PC-3 (cell line): ENCODE results near the gene KLHL40. TPM values are rescaled to one million over a fixed set of nuclear protein-coding genes. Genes with fewer than 3 reads are reported as not detected.

ENCODE experiments used
- ATAC-seq: fragments of 200-7000 bp; cut with Tn5 transposase; 2 replicates; pipeline ENCODE4 v1.9.1; 2020; ENCODE audit warnings: mild to moderate bottlenecking, moderate library complexity
- BruUV-seq: library from RNA; stranded (reverse); fragments of 400-500 nt; replicated peaks from 2 replicates; lab custom pipeline; 2021; lab: Mats Ljungman, UMichigan
- CTCF ChIA-PET: fragments of 300-600 bp; sonication (Branson Sonifier 250); formaldehyde crosslinking; loops from one replicate; lab custom pipeline; 2022; ENCODE audit warnings: antibody characterized with exemption; lab: Charles Lee
- POLR2A ChIA-PET: fragments of 300-600 bp; sonication (Branson Sonifier 250); formaldehyde crosslinking; loops from one replicate; lab custom pipeline; 2022; ENCODE audit warnings: antibody characterized with exemption; ENCODE audit not compliant: unreplicated experiment; lab: Charles Lee
- DNase-seq: peaks from one replicate; pipeline ENCODE4 v3.0.0-alpha.2; 2015
- H2AFZ ChIP-seq: fragments of 300-600 bp; sonication (generic); 2 replicates; pipeline ENCODE4 v1.6.0; 2016; ENCODE audit warnings: antibody characterized with exemption, low read length
- H3F3A ChIP-seq: fragments of 300-600 bp; sonication (generic); one replicate; pipeline ENCODE4 v1.6.0; 2017; ENCODE audit warnings: antibody characterized with exemption, low read length, control low read depth, mild to moderate bottlenecking; ENCODE audit not compliant: unreplicated experiment
- H3K27ac ChIP-seq: fragments of 300-600 bp; sonication (generic); 2 replicates; pipeline ENCODE4 v1.5.1; 2016; ENCODE audit warnings: mild to moderate bottlenecking, low read length
- H3K27me3 ChIP-seq: fragments of 300-600 bp; sonication (generic); 2 replicates; pipeline ENCODE4 v1.6.1; 2016; ENCODE audit warnings: low read length, mixed read lengths
- H3K36me3 ChIP-seq: fragments of 300-600 bp; sonication (generic); 2 replicates; pipeline ENCODE4 v1.6.1; 2016; ENCODE audit warnings: low read depth, mixed run types, low read length, mixed read lengths
- H3K4me1 ChIP-seq: fragments of 300-600 bp; sonication (generic); 2 replicates; pipeline ENCODE4 v1.5.1; 2016; ENCODE audit warnings: low read length; ENCODE audit not compliant: insufficient read depth
- H3K4me2 ChIP-seq: fragments of 300-600 bp; sonication (generic); 2 replicates; pipeline ENCODE4 v1.6.0; 2016; ENCODE audit warnings: low read length
- H3K4me3 ChIP-seq: fragments of 300-600 bp; sonication (generic); 2 replicates; pipeline ENCODE4 v1.5.1; 2016; ENCODE audit warnings: mild to moderate bottlenecking, low read length, mixed read lengths
- H3K79me2 ChIP-seq: fragments of 300-600 bp; sonication (generic); 2 replicates; pipeline ENCODE4 v1.6.1; 2017; ENCODE audit warnings: low read length, mixed read lengths
- H3K9ac ChIP-seq: fragments of 300-600 bp; sonication (generic); 2 replicates; pipeline ENCODE4 v1.6.0; 2016; ENCODE audit warnings: mild to moderate bottlenecking, low read length
- H3K9me2 ChIP-seq: fragments of 300-600 bp; sonication (generic); replicated peaks from 2 replicates; pipeline ENCODE4 v1.6.1; 2016; ENCODE audit warnings: mixed run types, low read length, mixed read lengths
- H3K9me3 ChIP-seq: fragments of 300-600 bp; sonication (generic); 2 replicates; pipeline ENCODE4 v1.6.1; 2016; ENCODE audit warnings: low read length, mixed read lengths
- H4K20me1 ChIP-seq: fragments of 300-600 bp; sonication (generic); 2 replicates; pipeline ENCODE4 v1.6.1; 2016; ENCODE audit warnings: low read length, mixed read lengths
- EZH2 ChIP-seq: fragments of 300-600 bp; sonication (generic); IDR thresholded peaks from one replicate; pipeline ENCODE4 v1.6.1; 2017; ENCODE audit warnings: antibody characterized with exemption, mild to moderate bottlenecking, low read length; ENCODE audit not compliant: unreplicated experiment
- EZH2phosphoT487 ChIP-seq: fragments of 300-600 bp; sonication (generic); IDR thresholded peaks from 2 replicates; pipeline ENCODE4 v1.6.1; 2018; ENCODE audit warnings: mild to moderate bottlenecking, antibody characterized with exemption, low read length, borderline replicate concordance
- intact Hi-C: fragments of 100-400 bp; cut with micrococcal nuclease; formaldehyde crosslinking; loops from 2 replicates; pipeline ENCODE4 v1.9.0; 2023
- total RNA-seq: library from RNA; depleted of rRNA; stranded (reverse); fragments of >200 nt; gene quantifications from 2 replicates; pipeline ENCODE4 v1.2.3, GENCODE V29; 2014
- TF ChIP-seq, protein P1 (sequence below): fragments of 300-600 bp; sonication (generic); conservative IDR thresholded peaks from 2 replicates; pipeline ENCODE4 v1.5.1; 2017; ENCODE audit warnings: antibody characterized with exemption, low read depth, mild to moderate bottlenecking, low read length

KLHL40 gene
- total RNA-seq, 1 experiment from 2014 or later, result not detected

DNA sequence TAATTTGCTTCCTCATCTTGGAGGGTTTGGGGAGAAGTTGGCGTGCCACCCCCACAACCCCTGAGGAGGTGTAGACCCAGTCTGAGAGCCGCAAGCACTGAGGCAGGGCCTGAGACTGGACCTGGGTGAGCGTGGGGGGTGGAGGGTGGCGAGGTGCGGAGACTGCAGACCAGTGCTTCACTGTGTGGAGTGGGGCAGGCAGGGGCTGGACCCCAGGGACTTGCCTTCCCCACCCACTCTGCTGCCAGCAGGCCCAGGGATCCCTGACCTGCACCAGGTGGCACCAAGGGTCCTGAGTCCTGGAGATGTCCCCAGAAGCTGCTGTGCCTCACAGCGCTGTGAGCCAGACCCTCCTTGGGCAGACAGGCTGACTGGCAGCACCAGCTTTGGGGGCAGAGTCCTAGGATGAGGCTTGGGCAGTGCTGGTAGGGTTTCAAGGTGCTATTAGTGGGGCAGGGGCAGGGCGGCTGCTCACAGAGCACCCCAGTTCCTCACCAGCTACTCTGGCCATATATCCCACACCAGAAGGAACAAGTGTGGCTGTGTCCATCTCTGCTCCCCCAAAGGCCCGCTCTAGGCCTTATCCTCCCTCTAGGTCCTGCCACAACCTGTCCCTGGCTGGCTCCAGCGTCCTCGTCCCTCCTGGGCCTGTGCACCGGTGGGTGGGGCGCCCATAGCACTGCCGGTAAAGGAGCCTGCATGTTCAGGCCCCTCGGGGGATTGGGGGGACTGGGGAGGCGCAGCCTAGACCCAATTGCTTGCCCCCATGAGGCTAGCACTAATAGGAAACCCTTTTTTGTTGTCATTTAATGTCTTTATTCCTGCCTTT lies 20.1 kb upstream of the KLHL40 start:
- no TSS peak for BruUV-seq
- H3K27ac ChIP-seq, result no peak overlapping the region
- ChIA-PET CTCF (no interaction called here), POLR2A (no interaction called here)
- ATAC-seq (no peak), DNase-seq (no peak)
- H3F3A ChIP-seq, result no peaks in the 10 kb centered on the region
- H3K4me1 ChIP-seq, result no peaks in the 10 kb centered on the region
- intact Hi-C loops, result no loop called here
- no peaks in the 10 kb centered on the region for H3K27me3 ChIP-seq
- H3K9me3 ChIP-seq, result no peaks in the 10 kb centered on the region
- H3K79me2 ChIP-seq, result no peaks in the 10 kb centered on the region
- no peaks in the 10 kb centered on the region for H3K9me2 ChIP-seq
- no peaks in the 10 kb centered on the region for H4K20me1 ChIP-seq
- no peak overlapping the region for H3K9ac ChIP-seq
- TF ChIP-seq, protein P1, sequence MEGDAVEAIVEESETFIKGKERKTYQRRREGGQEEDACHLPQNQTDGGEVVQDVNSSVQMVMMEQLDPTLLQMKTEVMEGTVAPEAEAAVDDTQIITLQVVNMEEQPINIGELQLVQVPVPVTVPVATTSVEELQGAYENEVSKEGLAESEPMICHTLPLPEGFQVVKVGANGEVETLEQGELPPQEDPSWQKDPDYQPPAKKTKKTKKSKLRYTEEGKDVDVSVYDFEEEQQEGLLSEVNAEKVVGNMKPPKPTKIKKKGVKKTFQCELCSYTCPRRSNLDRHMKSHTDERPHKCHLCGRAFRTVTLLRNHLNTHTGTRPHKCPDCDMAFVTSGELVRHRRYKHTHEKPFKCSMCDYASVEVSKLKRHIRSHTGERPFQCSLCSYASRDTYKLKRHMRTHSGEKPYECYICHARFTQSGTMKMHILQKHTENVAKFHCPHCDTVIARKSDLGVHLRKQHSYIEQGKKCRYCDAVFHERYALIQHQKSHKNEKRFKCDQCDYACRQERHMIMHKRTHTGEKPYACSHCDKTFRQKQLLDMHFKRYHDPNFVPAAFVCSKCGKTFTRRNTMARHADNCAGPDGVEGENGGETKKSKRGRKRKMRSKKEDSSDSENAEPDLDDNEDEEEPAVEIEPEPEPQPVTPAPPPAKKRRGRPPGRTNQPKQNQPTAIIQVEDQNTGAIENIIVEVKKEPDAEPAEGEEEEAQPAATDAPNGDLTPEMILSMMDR, result no peak
- TF ChIP-seq EZH2phosphoT487 (no peak), EZH2 (no peak)
- H3K4me2 ChIP-seq, result no peak overlapping the region
- no peak overlapping the region for H2AFZ ChIP-seq
- H3K36me3 ChIP-seq, result no peaks in the 10 kb centered on the region
- no peak overlapping the region for H3K4me3 ChIP-seq

DNA sequence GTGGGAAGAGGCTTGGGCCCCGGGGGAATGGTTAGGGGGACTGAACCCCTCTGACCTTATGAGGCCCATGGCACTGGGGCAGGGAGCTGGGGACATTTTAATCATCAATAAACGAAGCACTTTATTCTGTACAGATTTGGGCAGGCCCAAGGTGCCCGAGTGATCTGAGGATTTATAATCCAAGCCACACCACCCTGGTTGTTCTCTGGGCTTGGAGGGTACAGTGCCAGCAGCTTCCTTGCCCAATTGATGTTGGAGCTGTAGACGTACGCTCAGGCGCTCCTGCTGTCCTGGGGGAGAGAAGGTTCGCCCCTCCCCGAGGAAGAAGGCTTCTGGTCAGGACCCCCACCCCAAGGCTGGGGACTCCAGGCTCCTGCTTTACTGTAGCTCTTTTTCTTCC lies 19.3 kb upstream of the KLHL40 start:
- Histone ChIP-seq H3K4me3 (no peak overlapping the region), H2AFZ (no peak overlapping the region), H3K9me2 (no peaks in the 10 kb centered on the region), H3K27me3 (no peaks in the 10 kb centered on the region), H3K9me3 (no peaks in the 10 kb centered on the region), H3K4me2 (no peak overlapping the region), H3K27ac (no peak overlapping the region), H3K4me1 (no peaks in the 10 kb centered on the region), H3F3A (no peaks in the 10 kb centered on the region), H4K20me1 (no peaks in the 10 kb centered on the region), H3K79me2 (no peaks in the 10 kb centered on the region), H3K9ac (no peak overlapping the region), H3K36me3 (no peaks in the 10 kb centered on the region)
- no TSS peak for BruUV-seq
- no peak for ATAC-seq
- TF ChIP-seq EZH2phosphoT487, result no peak
- TF ChIP-seq, protein P1, result no peak
- TF ChIP-seq EZH2, result no peak
- ChIA-PET POLR2A (no interaction called here), CTCF (no interaction called here)
- no peak for DNase-seq
- intact Hi-C loops, result no loop called here

DNA sequence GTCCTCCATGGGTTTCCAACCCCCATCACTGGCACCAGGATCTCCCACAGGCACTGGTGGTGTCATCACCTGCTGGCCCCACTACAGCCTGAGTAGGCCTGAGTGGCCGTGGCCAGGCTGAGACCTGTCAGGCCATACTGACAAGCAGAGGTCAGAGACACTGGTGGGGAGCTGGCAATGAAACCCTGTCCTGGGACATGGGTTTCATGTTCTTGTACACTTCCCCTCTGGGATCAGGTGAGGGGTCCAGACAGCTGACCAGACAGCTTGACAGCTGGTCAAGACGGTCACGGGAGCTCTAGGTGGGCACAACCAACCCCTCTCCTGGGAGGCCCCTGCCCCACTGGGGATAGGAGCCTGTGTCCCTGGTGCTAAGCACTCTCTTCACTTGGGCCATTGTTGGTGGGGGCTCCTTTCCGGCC lies 18.7 kb upstream of the KLHL40 start:
- TF ChIP-seq, protein P1, result no peak
- TF ChIP-seq EZH2phosphoT487, result no peak
- no peak for TF ChIP-seq EZH2
- POLR2A ChIA-PET, result interaction anchor here (0.6 kb wide), 1 partner anchor 26 kb away, joined by 3 read pairs; no protein-coding TSS in a partner anchor
- Histone ChIP-seq H3K4me3 (no peak overlapping the region), H3K4me2 (no peak overlapping the region), H3K9me3 (no peaks in the 10 kb centered on the region), H3K27me3 (no peaks in the 10 kb centered on the region), H3K27ac (no peak overlapping the region), H2AFZ (no peak overlapping the region), H3K4me1 (no peaks in the 10 kb centered on the region), H3F3A (no peaks in the 10 kb centered on the region), H3K36me3 (no peaks in the 10 kb centered on the region), H3K9ac (no peak overlapping the region), H3K79me2 (no peaks in the 10 kb centered on the region), H3K9me2 (no peaks in the 10 kb centered on the region), H4K20me1 (no peaks in the 10 kb centered on the region)
- CTCF ChIA-PET, result no interaction called here
- DNase-seq (no peak), ATAC-seq (no peak)
- BruUV-seq, result no TSS peak
- intact Hi-C loops, result no loop called here
